Measurements from ENCODE around the gene PLAGL1.
"Not testable (repeated sequence)": the region's sequence is repeated elsewhere in the genome, so short reads cannot be mapped to it uniquely, and the experiment has no call there.

The PLAGL1 gene

DNA sequence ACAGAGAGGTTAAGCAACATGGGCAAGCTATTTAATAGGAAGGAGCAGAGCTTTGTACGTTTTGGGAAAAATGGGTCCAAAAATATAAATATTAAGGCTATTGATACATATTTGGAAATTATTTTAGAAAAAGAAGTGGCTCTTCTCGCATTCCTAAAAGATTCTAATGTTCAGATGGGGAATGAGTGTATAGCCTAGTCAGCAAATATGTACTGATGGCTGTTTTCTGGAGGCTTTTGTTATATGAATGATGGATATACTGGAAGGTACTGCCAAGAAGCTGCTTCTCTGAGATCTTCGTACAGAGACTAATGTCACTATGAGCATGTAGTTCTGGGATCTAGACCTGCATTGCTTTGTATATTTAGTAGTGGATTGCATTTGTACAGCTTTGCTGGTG is 71.7 kb downstream of the PLAGL1 start:
- no peak for DNase-seq (ENCODE audit: extremely low read depth, low read depth)
- TF ChIP-seq, protein P1, sequence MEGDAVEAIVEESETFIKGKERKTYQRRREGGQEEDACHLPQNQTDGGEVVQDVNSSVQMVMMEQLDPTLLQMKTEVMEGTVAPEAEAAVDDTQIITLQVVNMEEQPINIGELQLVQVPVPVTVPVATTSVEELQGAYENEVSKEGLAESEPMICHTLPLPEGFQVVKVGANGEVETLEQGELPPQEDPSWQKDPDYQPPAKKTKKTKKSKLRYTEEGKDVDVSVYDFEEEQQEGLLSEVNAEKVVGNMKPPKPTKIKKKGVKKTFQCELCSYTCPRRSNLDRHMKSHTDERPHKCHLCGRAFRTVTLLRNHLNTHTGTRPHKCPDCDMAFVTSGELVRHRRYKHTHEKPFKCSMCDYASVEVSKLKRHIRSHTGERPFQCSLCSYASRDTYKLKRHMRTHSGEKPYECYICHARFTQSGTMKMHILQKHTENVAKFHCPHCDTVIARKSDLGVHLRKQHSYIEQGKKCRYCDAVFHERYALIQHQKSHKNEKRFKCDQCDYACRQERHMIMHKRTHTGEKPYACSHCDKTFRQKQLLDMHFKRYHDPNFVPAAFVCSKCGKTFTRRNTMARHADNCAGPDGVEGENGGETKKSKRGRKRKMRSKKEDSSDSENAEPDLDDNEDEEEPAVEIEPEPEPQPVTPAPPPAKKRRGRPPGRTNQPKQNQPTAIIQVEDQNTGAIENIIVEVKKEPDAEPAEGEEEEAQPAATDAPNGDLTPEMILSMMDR (IDR thresholded peaks at IDR 0.05; ENCODE audit: low read depth, low read length) = no peak

DNA sequence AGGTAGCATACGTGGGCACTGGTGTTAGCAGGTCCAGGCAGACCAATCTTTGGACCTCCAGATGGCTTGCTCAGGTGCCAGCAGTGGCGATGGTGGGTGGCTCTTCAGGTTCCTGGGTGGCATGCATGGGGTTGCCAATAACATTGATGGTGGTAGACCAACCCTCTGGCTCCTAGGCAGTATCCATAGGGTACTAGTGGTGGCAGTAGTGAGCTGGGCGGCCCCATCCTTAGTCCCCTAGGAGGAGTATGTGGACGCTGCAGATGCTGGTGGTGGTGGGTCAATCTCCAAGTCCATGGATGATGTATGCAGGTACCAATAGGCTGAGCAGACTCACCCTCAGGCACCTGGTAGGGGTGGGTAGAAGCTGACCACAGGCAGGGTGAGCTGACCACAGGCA is 73.2 kb downstream of the PLAGL1 start:
- TF ChIP-seq, protein P1 (IDR thresholded peaks at IDR 0.05; ENCODE audit: low read depth, low read length) = no peak
- no peak for DNase-seq (ENCODE audit: extremely low read depth, low read depth)

DNA sequence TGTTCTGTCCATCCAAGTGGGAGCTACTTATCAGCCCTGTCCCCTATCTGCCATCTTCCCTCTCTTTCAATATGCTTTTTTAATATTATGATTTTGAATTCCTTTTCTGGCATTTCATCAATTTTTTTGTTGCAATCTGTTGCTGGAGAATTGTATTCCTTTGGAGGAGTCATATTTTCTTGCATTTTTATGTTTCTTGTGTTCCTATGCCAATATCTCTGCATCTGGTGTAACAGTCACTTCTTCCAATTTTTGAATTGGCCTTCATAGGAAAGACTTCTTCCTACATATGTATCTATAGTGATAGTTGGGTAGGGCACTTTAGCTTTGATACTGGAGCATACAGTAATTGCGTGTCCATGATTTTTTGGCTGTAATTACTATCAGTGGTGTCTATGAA is 73.7 kb downstream of the PLAGL1 start:
- TF ChIP-seq, protein P1 (IDR thresholded peaks at IDR 0.05; ENCODE audit: low read depth, low read length) = no peak
- DNase-seq (ENCODE audit: extremely low read depth, low read depth) = no peak

DNA sequence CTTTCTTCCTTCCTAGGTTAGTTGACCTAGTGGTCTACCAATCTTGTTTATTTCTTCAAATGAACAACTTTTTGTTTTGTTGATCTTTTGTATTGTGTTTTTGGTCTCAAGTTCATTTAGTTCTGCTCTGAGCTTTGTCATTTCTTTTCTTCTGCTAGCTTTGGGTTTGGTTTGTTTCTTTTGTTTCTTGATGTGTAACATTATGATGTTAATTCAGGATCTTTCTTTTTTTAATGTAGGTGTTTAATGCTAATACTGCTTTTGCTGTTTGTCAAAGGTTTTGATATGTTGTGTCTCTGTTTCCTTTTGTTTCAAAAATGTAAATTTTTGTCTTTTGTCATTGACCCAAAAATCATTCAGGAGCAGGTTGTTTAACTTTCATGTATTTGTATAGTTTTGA is 78.1 kb downstream of the PLAGL1 start:
- TF ChIP-seq, protein P1 (IDR thresholded peaks at IDR 0.05; ENCODE audit: low read depth, low read length) = no peak
- no peak for DNase-seq (ENCODE audit: extremely low read depth, low read depth)

DNA sequence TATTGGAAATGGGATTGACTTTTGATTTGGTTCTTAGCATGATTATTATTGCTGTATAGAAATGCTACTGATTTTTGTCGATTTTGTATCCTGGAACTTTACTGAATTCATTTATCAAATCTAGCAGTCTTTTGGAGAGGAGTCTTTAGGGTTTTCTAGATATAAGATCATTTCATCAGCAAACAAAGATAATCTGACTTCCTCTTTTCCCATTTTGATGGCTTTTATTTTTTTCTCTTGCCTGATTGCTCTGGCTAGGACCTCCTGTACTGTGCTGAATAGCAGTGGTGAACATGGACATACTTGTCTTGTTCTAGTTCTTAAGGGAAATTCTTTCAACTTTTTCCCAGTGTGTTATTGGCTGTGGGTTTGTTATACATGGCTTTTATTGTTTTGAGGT is 79.2 kb downstream of the PLAGL1 start:
- TF ChIP-seq, protein P1 (IDR thresholded peaks at IDR 0.05; ENCODE audit: low read depth, low read length) = no peak
- DNase-seq (ENCODE audit: extremely low read depth, low read depth) = no peak

DNA sequence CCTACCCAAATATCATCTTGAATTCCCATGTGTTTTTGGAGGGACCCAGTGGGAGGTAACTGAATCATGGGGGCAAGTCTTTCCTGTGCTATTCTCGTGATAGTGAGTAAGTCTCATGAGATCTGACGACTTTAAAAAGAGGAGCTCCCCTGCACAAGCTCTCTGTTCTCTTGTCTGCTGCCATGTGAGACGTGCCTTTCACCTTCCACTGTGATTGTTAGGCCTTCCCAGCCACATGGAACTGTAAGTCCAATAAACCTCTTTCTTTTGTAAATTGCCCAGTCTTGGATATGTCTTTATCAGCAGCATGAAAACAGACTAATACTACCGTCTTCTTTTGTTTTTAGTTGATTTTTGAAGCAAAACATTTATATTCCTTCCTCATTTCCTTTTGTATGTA is 91.0 kb downstream of the PLAGL1 start:
- not testable (repeated sequence) for DNase-seq (ENCODE audit: extremely low read depth, low read depth)

DNA sequence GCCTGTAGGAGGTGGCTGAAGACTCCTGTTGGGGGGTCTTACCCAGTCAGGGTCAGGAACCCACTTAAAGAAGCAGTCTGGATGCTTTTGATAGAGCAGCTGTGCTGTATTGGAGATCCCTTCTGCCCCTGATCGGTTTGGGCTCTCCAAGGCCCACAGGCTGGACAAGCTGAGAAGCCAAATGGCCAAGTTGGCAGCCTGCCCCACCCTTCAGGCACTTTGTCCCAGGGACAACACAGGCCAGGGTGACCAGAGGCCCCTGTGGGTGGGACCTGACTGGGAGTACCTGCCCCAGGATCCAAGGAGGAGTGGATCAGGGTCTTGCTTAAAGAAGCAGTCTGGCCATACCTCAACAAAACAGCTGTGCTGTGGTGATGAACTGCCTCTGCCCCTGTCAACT is 95.4 kb downstream of the PLAGL1 start:
- no peak for DNase-seq (ENCODE audit: extremely low read depth, low read depth)
- TF ChIP-seq, protein P1 (IDR thresholded peaks at IDR 0.05; ENCODE audit: low read depth, low read length) = no peak

DNA sequence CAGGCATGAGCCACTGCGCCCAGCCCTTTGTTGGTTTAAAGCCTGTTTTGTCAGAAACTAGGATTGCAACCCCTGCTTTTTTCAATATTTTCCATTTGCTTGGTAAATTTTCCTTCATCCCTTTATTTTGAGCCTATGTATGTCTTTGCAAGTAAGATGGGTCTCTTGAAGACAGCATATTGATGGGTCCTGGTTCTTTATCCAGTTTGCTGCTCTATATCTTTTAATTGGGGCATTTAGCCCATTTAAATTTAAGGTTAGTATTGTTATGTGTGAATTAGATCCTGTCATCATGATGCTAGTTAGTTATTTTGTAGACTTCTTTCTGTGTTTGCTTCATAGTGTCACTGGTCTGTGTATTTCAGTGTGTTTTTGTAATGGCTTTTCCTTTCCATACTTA is 97.0 kb downstream of the PLAGL1 start:
- no peak for DNase-seq (ENCODE audit: extremely low read depth, low read depth)
- TF ChIP-seq, protein P1 (IDR thresholded peaks at IDR 0.05; ENCODE audit: low read depth, low read length) = no peak
